ENCODE results near the gene HADH.
"Not testable (repeated sequence)": the region's sequence is repeated elsewhere in the genome, so short reads cannot be mapped to it uniquely, and the experiment has no call there.

The HADH gene

GRCh38 chr4:107989537-107990386, at the start of gene HADH:
TSS of gene HADH (plus strand) at chr4:107989889. CDS start at chr4:107989933, 44 bp downstream.
- Mint-ChIP-seq H3K27ac (peak within 1 kb of the TSS; percentile 93), H3K4me3 (peak within 1 kb of the TSS; percentile 95), H3K27me3 (no peaks in the 10 kb centered on the region), H3K4me1 (peaks cover 46% of the 10 kb centered on the region), H3K36me3 (peaks cover 13% of the 10 kb centered on the region), H3K9me3 (no peaks in the 10 kb centered on the region)
- CTCF ChIA-PET: interaction anchor here (3.1 kb wide), 1 partner anchor 12 kb away, joined by 11 read pairs; no protein-coding TSS in a partner anchor
- DNase-seq: peak; percentile 95

DNA sequence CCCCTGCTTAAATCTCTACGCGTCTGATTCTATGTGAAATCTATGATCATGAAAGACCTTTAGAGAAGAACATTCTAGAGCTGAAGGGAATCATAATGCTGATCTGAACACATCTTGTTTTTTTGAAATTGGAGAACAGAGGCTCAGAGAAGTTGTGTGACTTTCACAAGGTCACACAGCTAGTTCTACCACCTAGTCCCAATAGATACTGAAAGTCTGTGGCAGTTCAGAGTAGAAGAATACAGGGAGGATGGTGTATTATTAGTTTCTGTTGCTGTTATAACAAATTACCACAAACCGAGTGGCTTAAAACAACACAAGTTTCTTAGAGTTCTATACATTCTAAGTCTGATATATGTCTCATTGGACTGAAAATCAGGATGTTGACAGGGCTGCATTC, 43.9 kb upstream of the HADH start:
- H3K4me3 Mint-ChIP-seq: no peak overlapping the region
- DNase-seq: no peak
- H3K27me3 Mint-ChIP-seq: no peaks in the 10 kb centered on the region
- H3K9me3 Mint-ChIP-seq: no peaks in the 10 kb centered on the region
- H3K36me3 Mint-ChIP-seq: peaks cover 1% of the 10 kb centered on the region
- no peak overlapping the region for H3K27ac Mint-ChIP-seq
- CTCF ChIA-PET: no interaction called here
- H3K4me1 Mint-ChIP-seq: no peaks in the 10 kb centered on the region

GRCh38 chr4:107950746-107951540, 38.7 kb upstream of the HADH start:
- CTCF ChIA-PET: no interaction called here
- peaks cover 1% of the 10 kb centered on the region for H3K36me3 Mint-ChIP-seq
- H3K27ac Mint-ChIP-seq: no peak overlapping the region
- no peak overlapping the region for H3K4me3 Mint-ChIP-seq
- H3K4me1 Mint-ChIP-seq: no peaks in the 10 kb centered on the region
- no peak for DNase-seq
- H3K9me3 Mint-ChIP-seq: peaks cover 6% of the 10 kb centered on the region
- H3K27me3 Mint-ChIP-seq: no peaks in the 10 kb centered on the region

GRCh38 chr4:107951551-107951950, 38.1 kb upstream of the HADH start:
- Mint-ChIP-seq H3K27ac (no peak overlapping the region), H3K36me3 (peaks cover 1% of the 10 kb centered on the region)
- CTCF ChIA-PET: no interaction called here

GRCh38 chr4:107956011-107956410, 33.7 kb upstream of the HADH start:
- no peak overlapping the region for H3K4me3 Mint-ChIP-seq

More at GRCh38 chr4:107951551-107951950, 38.1 kb upstream of the HADH start:
- no peaks in the 10 kb centered on the region for H3K27me3 Mint-ChIP-seq
- no peak overlapping the region for H3K4me3 Mint-ChIP-seq
- H3K4me1 Mint-ChIP-seq: no peaks in the 10 kb centered on the region
- H3K9me3 Mint-ChIP-seq: peaks cover 12% of the 10 kb centered on the region
- no peak for DNase-seq

GRCh38 chr4:107966903-107967302, 22.8 kb upstream of the HADH start:
- no peaks in the 10 kb centered on the region for H3K36me3 Mint-ChIP-seq
- CTCF ChIA-PET: no interaction called here

More at GRCh38 chr4:107956011-107956410, 33.7 kb upstream of the HADH start:
- Mint-ChIP-seq H3K27ac (no peak overlapping the region), H3K9me3 (peaks cover 18% of the 10 kb centered on the region), H3K27me3 (no peaks in the 10 kb centered on the region), H3K4me1 (no peaks in the 10 kb centered on the region), H3K36me3 (peaks cover 1% of the 10 kb centered on the region)
- DNase-seq: no peak
- CTCF ChIA-PET: no interaction called here

GRCh38 chr4:107967519-107967918, 22.2 kb upstream of the HADH start:
- DNase-seq, H3K36me3 Mint-ChIP-seq, H3K27me3 Mint-ChIP-seq, H3K9me3 Mint-ChIP-seq, H3K4me3 Mint-ChIP-seq, CTCF ChIA-PET, H3K27ac Mint-ChIP-seq, H3K4me1 Mint-ChIP-seq: not testable (repeated sequence)

More at GRCh38 chr4:107966903-107967302, 22.8 kb upstream of the HADH start:
- no peak for DNase-seq
- Mint-ChIP-seq H3K4me3 (no peak overlapping the region), H3K4me1 (no peaks in the 10 kb centered on the region), H3K27me3 (peaks cover 5% of the 10 kb centered on the region), H3K9me3 (peaks cover 4% of the 10 kb centered on the region), H3K27ac (no peak overlapping the region)

- DNase-seq, H3K9me3 Mint-ChIP-seq, CTCF ChIA-PET, H3K4me3 Mint-ChIP-seq, H3K27me3 Mint-ChIP-seq, H3K27ac Mint-ChIP-seq, H3K4me1 Mint-ChIP-seq, H3K36me3 Mint-ChIP-seq: not testable (repeated sequence)
These were observed 21.8 kb upstream of the HADH start for GRCh38 chr4:107967921-107968320.

GRCh38 chr4:107970063-107970798, 19.5 kb upstream of the HADH start:
- Mint-ChIP-seq H3K4me3 (no peak overlapping the region), H3K27me3 (peaks cover 5% of the 10 kb centered on the region), H3K27ac (no peak overlapping the region), H3K4me1 (peaks cover 6% of the 10 kb centered on the region), H3K36me3 (peaks cover 4% of the 10 kb centered on the region), H3K9me3 (no peaks in the 10 kb centered on the region)
- CTCF ChIA-PET: no interaction called here
- no peak for DNase-seq

- H3K9me3 Mint-ChIP-seq: no peaks in the 10 kb centered on the region
- no peak for DNase-seq
- CTCF ChIA-PET: no interaction called here
- peaks cover 6% of the 10 kb centered on the region for H3K4me1 Mint-ChIP-seq
- H3K27ac Mint-ChIP-seq: no peak overlapping the region
- no peak overlapping the region for H3K4me3 Mint-ChIP-seq
- peaks cover 5% of the 10 kb centered on the region for H3K27me3 Mint-ChIP-seq
- peaks cover 4% of the 10 kb centered on the region for H3K36me3 Mint-ChIP-seq
These were observed 17.1 kb upstream of the HADH start for GRCh38 chr4:107972605-107973004.

- Mint-ChIP-seq H3K4me1 (peaks cover 6% of the 10 kb centered on the region), H3K36me3 (peaks cover 4% of the 10 kb centered on the region), H3K27me3 (peaks cover 4% of the 10 kb centered on the region), H3K27ac (no peak overlapping the region), H3K4me3 (no peak overlapping the region), H3K9me3 (peaks cover 2% of the 10 kb centered on the region)
- CTCF ChIA-PET: interaction anchor here (0.6 kb wide), 1 partner anchor 59 kb away, joined by 3 read pairs; no protein-coding TSS in a partner anchor
- DNase-seq: no peak
These were observed 15.2 kb upstream of the HADH start for GRCh38 chr4:107974523-107974922.

- CTCF ChIA-PET: no interaction called here
- no peak overlapping the region for H3K27ac Mint-ChIP-seq
- peaks cover 9% of the 10 kb centered on the region for H3K36me3 Mint-ChIP-seq
- DNase-seq: no peak
- H3K4me1 Mint-ChIP-seq: peaks cover 9% of the 10 kb centered on the region
- no peak overlapping the region for H3K4me3 Mint-ChIP-seq
- H3K9me3 Mint-ChIP-seq: peaks cover 12% of the 10 kb centered on the region
- H3K27me3 Mint-ChIP-seq: no peaks in the 10 kb centered on the region
These were observed 12.2 kb upstream of the HADH start for GRCh38 chr4:107977482-107977881.

- H3K27me3 Mint-ChIP-seq: no peaks in the 10 kb centered on the region
- no peak overlapping the region for H3K27ac Mint-ChIP-seq
- H3K4me1 Mint-ChIP-seq: peaks cover 9% of the 10 kb centered on the region
- H3K9me3 Mint-ChIP-seq: peaks cover 12% of the 10 kb centered on the region
- DNase-seq: no peak
- peaks cover 9% of the 10 kb centered on the region for H3K36me3 Mint-ChIP-seq
- CTCF ChIA-PET: no interaction called here
- no peak overlapping the region for H3K4me3 Mint-ChIP-seq
These were observed 11.6 kb upstream of the HADH start for GRCh38 chr4:107977966-107978705.
